ENCODE data around the gene DNTT.

The DNTT gene

DNA sequence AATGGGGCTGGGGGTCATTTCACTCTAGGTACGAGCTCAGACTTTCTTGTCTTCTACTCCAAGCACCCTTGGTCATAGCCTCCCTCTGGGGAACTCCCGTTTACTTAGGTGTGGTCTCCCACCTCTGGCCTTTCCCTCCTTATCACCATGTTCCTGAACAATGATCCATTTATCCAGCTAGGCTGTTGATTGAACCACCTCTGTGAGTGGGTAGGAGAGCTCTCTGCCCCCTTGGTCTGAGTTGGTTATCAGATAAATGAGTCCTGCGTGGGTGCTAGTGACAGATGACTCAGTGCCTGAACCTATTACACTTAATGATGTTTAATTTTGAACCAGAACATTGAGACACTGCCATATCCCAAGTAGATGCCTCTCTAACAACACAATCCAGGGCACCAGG, 42.3 kb upstream of the DNTT start:
- TF ChIP-seq, protein P1, sequence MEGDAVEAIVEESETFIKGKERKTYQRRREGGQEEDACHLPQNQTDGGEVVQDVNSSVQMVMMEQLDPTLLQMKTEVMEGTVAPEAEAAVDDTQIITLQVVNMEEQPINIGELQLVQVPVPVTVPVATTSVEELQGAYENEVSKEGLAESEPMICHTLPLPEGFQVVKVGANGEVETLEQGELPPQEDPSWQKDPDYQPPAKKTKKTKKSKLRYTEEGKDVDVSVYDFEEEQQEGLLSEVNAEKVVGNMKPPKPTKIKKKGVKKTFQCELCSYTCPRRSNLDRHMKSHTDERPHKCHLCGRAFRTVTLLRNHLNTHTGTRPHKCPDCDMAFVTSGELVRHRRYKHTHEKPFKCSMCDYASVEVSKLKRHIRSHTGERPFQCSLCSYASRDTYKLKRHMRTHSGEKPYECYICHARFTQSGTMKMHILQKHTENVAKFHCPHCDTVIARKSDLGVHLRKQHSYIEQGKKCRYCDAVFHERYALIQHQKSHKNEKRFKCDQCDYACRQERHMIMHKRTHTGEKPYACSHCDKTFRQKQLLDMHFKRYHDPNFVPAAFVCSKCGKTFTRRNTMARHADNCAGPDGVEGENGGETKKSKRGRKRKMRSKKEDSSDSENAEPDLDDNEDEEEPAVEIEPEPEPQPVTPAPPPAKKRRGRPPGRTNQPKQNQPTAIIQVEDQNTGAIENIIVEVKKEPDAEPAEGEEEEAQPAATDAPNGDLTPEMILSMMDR (IDR thresholded peaks at IDR 0.05; ENCODE audit: borderline replicate concordance, insufficient read depth, low read depth, low read length): no peak
- H3K4me3 ChIP-seq (ENCODE audit: low read depth, low read length): no peak overlapping the region

DNA sequence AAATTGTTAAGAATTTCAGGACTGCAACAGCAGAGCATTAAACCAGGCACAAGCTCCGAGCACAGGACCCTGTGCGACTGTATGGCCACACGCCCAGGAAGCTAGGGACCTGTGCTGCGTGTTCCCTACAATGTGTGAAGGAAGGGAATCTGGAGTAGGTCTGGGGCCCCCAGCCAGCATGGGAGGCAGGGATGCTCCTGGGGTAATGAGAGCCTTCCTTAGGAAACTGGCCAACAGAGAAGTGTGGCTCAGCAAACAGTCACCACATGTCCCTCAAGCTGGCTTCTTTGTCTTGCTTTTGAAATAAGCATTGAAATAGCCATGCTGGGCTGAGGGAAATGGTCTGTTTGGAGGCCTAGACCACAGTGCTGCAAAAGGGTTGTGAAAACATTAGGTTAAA, 41.1 kb upstream of the DNTT start:
- TF ChIP-seq, protein P1 (IDR thresholded peaks at IDR 0.05; ENCODE audit: borderline replicate concordance, insufficient read depth, low read depth, low read length): no peak
- H3K4me3 ChIP-seq (ENCODE audit: low read depth, low read length): no peak overlapping the region

DNA sequence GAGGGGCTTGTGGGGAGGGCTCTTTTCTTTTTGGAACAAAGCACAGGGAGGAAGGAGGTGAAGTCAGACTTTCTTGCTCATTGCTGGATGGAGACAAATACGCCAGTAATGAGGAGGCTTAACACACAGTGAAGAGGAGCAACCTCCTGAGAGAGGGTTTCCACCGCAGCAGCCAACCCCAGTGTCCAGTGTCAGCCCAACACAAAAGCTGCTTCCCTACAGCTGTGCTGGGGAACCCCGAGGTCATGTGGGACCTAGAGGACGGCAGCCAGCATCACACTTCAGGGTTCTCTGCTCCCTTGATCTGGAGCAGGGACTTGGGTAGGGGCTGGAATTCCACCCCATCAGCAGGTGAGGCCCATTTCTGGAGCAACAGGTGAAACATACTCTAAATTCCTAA, 40.6 kb upstream of the DNTT start:
- no peak overlapping the region for H3K4me3 ChIP-seq (ENCODE audit: low read depth, low read length)
- TF ChIP-seq, protein P1 (IDR thresholded peaks at IDR 0.05; ENCODE audit: borderline replicate concordance, insufficient read depth, low read depth, low read length): no peak

DNA sequence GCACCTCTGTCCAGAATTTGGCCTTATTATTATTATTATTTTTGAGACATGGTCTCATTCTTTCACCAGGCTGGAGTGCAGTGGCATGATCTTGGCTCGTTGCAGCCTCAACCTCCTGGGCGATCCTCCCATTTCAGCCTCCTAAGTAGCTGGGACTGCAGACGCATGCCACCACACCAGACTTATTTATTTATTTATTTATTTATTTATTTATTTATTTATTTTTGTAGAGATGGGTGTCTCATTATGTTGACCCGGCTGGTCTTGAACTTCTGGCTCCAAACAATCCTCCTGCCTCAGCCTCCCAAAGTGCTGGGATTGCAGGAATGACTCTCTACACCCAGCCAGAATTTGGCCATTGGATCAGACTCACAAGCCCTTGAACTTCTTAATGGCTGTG, 39.3 kb upstream of the DNTT start:
- TF ChIP-seq, protein P1 (IDR thresholded peaks at IDR 0.05; ENCODE audit: borderline replicate concordance, insufficient read depth, low read depth, low read length): no peak
- no peak overlapping the region for H3K4me3 ChIP-seq (ENCODE audit: low read depth, low read length)

DNA sequence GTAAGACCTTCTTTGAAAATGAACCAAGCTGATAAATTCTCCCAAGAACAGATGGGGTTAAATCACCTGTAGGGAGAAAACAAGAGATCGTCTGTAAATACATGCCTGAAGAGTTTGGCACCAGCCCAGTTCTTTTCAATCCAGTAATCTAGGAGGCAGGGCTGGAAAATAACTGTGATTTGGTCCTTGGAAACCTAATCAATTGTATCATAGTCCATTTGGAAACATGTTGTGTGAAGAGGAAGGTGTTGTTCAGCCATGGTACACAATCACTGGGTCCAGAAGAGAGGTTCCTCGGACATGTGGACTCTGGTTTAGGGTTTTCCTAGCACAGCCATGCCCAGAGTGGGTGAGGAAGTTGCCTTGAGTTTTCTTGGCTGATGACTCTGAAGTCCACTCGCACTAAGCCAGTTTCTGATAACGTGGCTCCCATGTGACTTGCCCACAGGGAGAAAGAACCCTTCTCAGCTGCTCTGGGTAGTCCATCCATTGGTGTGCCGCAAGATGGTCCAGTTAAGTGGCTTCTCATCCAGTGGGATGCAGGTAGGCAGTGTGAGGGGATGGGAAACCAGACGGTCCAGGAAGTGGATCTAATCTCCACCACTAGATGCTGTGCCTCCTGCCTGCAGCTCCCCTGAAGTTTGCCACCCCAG, 38.0 kb upstream of the DNTT start:
- TF ChIP-seq, protein P1 (IDR thresholded peaks at IDR 0.05; ENCODE audit: borderline replicate concordance, insufficient read depth, low read depth, low read length): no peak
- no peak overlapping the region for H3K4me3 ChIP-seq (ENCODE audit: low read depth, low read length)

DNA sequence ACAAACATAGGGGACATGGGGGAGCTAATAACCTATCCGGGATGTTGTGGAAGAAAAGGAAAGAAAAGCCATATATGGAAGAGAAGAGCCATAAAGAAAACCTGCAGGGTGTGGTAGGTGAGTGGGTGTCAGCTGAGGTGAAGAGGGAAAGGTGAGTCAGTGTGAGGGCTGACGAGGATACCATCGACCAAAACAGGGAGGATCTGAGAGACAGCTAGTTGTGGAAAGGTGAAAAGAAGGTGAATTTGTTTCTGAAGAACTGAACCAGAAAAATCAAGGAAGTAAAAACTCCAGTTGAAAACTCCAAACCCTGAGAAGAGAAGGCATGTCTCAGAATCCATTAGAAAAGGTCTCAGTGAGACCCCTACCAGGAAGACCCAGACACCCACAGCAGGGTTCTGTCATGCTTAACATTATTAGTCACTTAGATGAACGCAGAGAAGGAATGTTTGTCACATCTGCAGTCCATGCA, 37.0 kb upstream of the DNTT start:
- H3K4me3 ChIP-seq (ENCODE audit: low read depth, low read length): peak overlapping the region; percentile 33

More for the DNA sequence above, 37.0 kb upstream of the DNTT start:
- TF ChIP-seq, protein P1 (IDR thresholded peaks at IDR 0.05; ENCODE audit: borderline replicate concordance, insufficient read depth, low read depth, low read length): no peak

Measured in GM12875 (cell line).